ENCODE results near the gene RNU6-9.

GRCh38 chr19:898663-899062 lies 5.4 kb downstream of the RNU6-9 start:
- TF ChIP-seq POLR2A (IDR thresholded peaks at IDR 0.05): no peak
- TF ChIP-seq CTCF (IDR thresholded peaks at IDR 0.05): no peak
- no peak for TF ChIP-seq POLR2AphosphoS5 (IDR thresholded peaks at IDR 0.05)
